Measurements from ENCODE around the gene CACNA1I. TPM values are rescaled to one million over a fixed set of nuclear protein-coding genes. Genes with fewer than 3 reads are reported as not detected.

The CACNA1I gene
- polyA plus RNA-seq, 1 of the 3 experiments (the other 2 are of a cell fraction): not detected

DNA sequence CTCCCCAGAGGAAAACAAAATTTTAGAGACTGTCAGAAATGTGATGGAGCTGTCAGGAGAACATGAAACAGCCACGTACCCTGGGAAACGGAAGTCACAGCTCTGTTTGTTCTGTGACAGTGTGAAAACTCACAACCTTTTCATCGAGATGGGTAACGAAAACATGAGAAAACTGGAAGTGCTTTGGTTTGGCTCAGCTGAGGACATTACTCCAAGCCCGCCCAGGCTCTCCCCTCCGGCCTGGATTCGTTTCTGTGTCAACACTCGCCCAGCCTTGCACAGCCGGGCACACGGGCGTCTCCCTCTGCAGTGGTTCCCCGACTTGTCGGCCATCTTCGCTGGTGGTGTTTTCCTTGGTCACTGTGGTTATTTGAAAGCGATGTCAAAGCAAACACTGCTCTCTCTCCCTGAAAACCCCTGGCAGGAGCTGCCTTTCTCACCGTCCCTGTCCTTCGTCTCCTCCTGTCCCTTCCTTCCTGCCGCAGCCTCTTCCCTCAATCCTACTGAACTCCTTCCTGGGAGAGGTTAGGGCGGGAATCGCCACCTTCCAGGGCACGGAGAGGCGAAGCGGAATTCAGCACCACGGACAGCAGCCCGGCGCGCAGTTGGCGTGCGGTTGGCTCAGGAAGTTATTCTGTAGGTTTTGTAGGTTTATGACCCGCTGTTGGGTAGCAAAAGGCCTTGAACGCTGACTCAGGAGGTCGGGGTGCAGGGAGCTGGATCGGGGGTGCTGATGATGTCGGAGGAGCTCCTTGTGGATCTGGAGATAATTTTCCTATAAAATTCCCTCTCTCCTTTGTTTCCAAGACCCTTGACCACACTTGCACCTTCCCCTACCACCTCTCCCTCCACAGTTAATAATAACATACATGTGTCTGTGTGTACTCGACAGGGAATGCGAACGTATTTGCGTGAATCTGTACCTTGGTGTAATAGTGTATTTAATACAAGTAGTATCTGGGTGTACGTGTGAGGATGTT lies 24.9 kb upstream of the CACNA1I start:
- Histone ChIP-seq H3K9me3 (no peaks in the 10 kb centered on the region), H3K4me1 (ENCODE audit: control insufficient read depth in 1 of 2, insufficient read depth in 2 of 2, low read depth in 1 of 2, low read length in 1 of 2) (no peaks in the 10 kb centered on the region; a peak in 1 of 4 replicates), H3K79me2 (ENCODE audit: insufficient read depth) (no peaks in the 10 kb centered on the region), H3K4me3 (ENCODE audit: low read depth in 2 of 2, low read length in 1 of 2) (no peak overlapping the region), H4K20me1 (ENCODE audit: insufficient read depth) (no peaks in the 10 kb centered on the region), H3K27ac (ENCODE audit: low read depth in 2 of 2, low read length in 1 of 2) (no peak overlapping the region), H3K4me2 (no peak overlapping the region), H3K27me3 (ENCODE audit: insufficient read depth) (no peaks in the 10 kb centered on the region), H3K9ac (no peak overlapping the region), H3K36me3 (replicated peaks in 1 of 2; ENCODE audit: control insufficient read depth in 1 of 2, insufficient read depth in 2 of 2, low read length in 1 of 2) (no peaks in the 10 kb centered on the region), H2AFZ (ENCODE audit: low read depth) (no peak overlapping the region), H3K9me2 (no peaks in the 10 kb centered on the region), H3F3A (replicated peaks; ENCODE audit: insufficient read depth) (no peaks in the 10 kb centered on the region)
- TF ChIP-seq RAD21 (IDR thresholded peaks at IDR 0.05; ENCODE audit: low read length) (no peak), MXI1 (IDR thresholded peaks at IDR 0.05; ENCODE audit: low read depth, low read length) (no peak), EZH2phosphoT487 (IDR thresholded peaks at IDR 0.05; ENCODE audit: borderline replicate concordance, low read depth) (no peak), RXRA (IDR thresholded peaks at IDR 0.05; ENCODE audit: borderline replicate concordance, low read depth) (no peak), EP300 (IDR thresholded peaks at IDR 0.05; ENCODE audit: borderline replicate concordance in 1 of 2, low read depth in 1 of 2, low read length in 1 of 2) (no peak), JUND (IDR thresholded peaks at IDR 0.05) (no peak)
- TF ChIP-seq, protein P1, sequence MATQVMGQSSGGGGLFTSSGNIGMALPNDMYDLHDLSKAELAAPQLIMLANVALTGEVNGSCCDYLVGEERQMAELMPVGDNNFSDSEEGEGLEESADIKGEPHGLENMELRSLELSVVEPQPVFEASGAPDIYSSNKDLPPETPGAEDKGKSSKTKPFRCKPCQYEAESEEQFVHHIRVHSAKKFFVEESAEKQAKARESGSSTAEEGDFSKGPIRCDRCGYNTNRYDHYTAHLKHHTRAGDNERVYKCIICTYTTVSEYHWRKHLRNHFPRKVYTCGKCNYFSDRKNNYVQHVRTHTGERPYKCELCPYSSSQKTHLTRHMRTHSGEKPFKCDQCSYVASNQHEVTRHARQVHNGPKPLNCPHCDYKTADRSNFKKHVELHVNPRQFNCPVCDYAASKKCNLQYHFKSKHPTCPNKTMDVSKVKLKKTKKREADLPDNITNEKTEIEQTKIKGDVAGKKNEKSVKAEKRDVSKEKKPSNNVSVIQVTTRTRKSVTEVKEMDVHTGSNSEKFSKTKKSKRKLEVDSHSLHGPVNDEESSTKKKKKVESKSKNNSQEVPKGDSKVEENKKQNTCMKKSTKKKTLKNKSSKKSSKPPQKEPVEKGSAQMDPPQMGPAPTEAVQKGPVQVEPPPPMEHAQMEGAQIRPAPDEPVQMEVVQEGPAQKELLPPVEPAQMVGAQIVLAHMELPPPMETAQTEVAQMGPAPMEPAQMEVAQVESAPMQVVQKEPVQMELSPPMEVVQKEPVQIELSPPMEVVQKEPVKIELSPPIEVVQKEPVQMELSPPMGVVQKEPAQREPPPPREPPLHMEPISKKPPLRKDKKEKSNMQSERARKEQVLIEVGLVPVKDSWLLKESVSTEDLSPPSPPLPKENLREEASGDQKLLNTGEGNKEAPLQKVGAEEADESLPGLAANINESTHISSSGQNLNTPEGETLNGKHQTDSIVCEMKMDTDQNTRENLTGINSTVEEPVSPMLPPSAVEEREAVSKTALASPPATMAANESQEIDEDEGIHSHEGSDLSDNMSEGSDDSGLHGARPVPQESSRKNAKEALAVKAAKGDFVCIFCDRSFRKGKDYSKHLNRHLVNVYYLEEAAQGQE (IDR thresholded peaks at IDR 0.05; ENCODE audit: low read depth, low read length): peak; percentile 94
- WGBS (ENCODE audit: low lambda C conversion rate): 71% methylated on average over 31 of the region's 39 CpGs
- CTCF ChIA-PET: interaction anchor here (0.7 to 5.3 kb wide), 4 partner anchors 13 to 490 kb away, joined by 3 to 32 read pairs (median 4); no protein-coding TSS in a partner anchor
- POLR2A ChIA-PET: no interaction called here
- DNase-seq: no peak

DNA sequence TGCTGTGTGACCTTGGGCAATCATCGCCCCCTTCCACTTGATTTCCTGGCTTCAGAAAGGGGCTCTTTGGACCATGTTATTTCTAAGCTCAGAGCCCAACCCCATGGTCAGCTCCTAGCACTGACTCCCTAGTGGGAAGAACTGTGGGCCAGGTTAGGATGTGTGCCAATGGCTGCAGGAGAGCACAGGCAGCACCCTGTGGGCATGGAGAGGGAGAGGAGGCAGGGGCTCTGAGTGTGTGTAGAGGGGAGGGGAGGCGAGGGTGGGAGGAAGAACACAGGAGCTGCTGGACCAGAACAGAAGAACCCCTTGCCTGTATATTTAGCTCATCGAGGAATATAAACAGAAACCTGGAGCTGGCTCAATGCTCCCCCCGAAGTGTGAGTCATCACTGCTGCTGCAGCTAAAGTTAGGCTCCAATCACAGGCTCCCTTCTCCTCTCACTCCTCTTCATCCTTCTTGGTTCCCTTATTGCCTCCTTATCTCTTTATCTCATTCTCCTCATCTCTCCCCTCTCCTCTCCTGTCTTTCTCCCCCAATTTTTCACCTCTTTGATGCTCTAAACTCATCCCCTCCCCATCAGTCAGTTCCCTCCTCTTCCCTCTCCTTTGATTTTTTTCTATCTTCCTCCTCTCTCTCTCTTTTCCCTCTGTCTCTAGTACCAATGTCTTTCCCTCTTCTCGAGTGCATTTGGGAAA lies 23.5 kb upstream of the CACNA1I start:
- ChIA-PET POLR2A (interaction anchor here (0.5 kb wide), 1 partner anchor 10 kb away, joined by 4 read pairs; no protein-coding TSS in a partner anchor), CTCF (interaction anchor here (1.0 to 3.3 kb wide), 2 partner anchors 13 to 477 kb away, joined by 5 to 13 read pairs; no protein-coding TSS in a partner anchor)
- WGBS (ENCODE audit: low lambda C conversion rate): 21% methylated on average over 3 of the region's 5 CpGs
- Histone ChIP-seq H2AFZ (ENCODE audit: low read depth) (no peak overlapping the region), H3K27ac (ENCODE audit: low read depth in 2 of 2, low read length in 1 of 2) (no peak overlapping the region), H3F3A (replicated peaks; ENCODE audit: insufficient read depth) (no peaks in the 10 kb centered on the region), H3K4me3 (ENCODE audit: low read depth in 2 of 2, low read length in 1 of 2) (no peak overlapping the region), H3K36me3 (replicated peaks in 1 of 2; ENCODE audit: control insufficient read depth in 1 of 2, insufficient read depth in 2 of 2, low read length in 1 of 2) (no peaks in the 10 kb centered on the region), H3K9me3 (no peaks in the 10 kb centered on the region), H4K20me1 (ENCODE audit: insufficient read depth) (no peaks in the 10 kb centered on the region), H3K79me2 (ENCODE audit: insufficient read depth) (no peaks in the 10 kb centered on the region), H3K9me2 (no peaks in the 10 kb centered on the region), H3K4me1 (ENCODE audit: control insufficient read depth in 1 of 2, insufficient read depth in 2 of 2, low read depth in 1 of 2, low read length in 1 of 2) (no peaks in the 10 kb centered on the region; a peak in 1 of 4 replicates), H3K27me3 (ENCODE audit: insufficient read depth) (no peaks in the 10 kb centered on the region), H3K9ac (no peak overlapping the region), H3K4me2 (peak overlapping the region; percentile 47; the same call in 1 of the 2 replicates)
- no peak for DNase-seq
- TF ChIP-seq FOSL2 (IDR thresholded peaks at IDR 0.05; ENCODE audit: borderline replicate concordance, low read depth) (peak; percentile 76; the same call in 1 of the 2 replicates), RXRA (IDR thresholded peaks at IDR 0.05; ENCODE audit: borderline replicate concordance, low read depth) (no peak), JUND (IDR thresholded peaks at IDR 0.05) (peak; percentile 54)

All from SK-N-SH (cell line).